ENCODE measurements around the gene EML1.

EML1 gene

DNA sequence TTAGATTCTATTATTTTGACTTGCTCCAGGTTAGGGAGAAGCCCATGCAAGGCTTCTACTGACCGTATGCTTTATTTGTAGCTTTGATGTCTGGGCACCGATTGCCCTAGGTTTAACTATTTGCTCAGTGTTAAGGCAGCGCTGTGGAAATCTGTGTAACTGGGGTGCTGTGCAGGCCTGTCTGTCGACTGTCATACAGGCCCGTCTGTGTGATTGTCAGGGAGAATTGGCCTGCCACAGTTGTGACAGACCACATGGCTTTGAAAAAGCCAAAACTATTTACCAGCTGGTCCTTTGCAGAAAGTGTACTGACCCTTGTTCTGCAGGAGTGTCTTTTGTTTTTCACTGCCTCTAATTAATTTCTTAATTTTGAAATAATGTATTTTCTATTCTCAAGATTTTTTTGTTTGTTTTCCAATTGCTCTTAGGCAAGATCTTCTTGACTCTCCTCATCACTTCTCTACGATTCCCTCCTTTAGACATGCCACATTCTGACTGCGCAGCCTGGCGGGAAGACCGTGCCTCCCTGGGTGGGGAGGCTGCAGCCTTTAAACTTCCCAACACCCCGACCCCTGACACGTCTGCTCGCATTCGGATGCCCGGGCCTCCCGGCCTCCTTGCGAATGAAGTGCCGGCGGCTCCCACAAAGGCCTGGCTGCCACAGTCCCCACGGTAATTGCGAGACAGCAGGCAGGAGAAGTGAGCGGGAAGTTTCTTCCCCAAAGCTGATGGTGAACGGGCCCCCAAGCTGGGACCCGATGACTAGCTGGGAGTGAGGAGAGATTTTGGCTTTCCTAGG lies 173.0 kb downstream of the EML1 start:
- no peak for DNase-seq (ENCODE audit: low read depth, low spot score)

DNA sequence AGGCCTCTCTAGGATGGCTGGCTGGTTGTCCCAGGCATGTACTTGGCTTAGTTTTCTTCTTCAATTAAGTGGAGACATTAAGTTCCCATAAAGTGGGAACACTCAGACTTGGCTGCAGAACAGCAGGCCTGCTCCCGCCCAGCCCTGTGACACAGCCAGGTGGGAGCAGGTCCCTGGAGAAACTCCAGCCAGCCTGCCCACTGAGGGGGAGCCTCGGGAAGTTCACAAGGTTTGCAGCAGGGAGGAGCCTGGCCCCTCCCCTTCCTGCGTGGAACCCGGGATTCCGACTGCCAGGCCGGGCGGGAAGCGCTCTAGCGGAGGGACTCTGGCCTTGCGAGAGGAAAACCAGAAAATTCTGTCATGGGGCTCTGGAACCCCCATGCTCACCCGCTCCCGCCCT lies 173.7 kb downstream of the EML1 start:
- no peak for DNase-seq (ENCODE audit: low read depth, low spot score)

DNA sequence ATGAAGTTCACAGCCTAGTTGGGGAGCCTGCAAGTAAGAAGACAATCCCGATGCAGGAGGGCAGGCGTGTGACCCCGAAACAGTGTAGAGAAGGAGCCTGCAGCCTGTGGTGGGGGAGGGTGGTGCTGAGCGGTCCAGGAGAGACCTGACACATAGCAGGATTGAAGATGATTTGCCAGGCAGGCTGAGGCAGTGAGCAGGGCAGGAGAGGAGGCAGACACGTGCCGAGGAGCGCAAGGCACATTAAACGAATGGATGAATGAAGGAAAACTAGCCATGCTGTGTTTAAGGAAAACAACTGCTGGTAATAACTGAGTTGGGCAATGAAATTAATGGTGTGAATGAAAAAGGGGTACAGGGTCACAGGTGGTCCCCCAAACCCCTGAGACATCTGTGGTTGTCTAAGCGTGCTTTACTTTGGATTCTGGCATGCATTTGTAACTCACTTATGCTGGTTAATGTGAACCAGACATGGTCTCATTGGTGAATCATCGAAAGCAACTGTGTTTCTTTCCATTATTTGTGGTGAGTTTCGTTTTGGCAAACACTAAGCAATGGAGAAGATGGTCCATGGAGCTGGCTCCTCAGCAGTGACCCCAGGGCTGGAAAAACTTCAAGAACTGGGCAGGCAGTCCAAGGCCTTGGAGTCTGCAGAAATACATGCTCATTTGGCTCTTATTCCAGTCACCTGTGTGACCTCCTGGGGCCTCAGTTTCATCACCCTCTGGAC lies 175.1 kb downstream of the EML1 start:
- no peak for DNase-seq (ENCODE audit: low read depth, low spot score)

DNA sequence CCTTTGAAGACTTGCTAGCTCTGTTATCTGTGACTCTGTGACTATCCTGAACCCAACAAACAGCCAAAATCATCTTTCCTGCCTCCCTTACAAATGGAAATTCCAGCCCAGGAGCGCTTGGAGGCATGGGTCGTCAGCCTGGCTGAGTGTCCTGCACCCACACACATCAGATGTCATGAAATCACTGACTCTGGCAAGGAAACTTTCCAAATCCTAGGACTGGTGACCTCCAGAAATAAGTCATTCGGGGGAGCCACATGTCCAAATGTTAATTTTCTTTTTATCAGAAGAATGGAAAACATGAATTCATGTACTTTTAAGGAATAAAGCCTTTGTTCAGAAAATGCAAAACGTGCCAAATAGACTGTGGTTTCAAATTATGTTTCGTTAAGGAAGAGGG lies 175.7 kb downstream of the EML1 start:
- DNase-seq (ENCODE audit: low read depth, low spot score), result no peak

DNA sequence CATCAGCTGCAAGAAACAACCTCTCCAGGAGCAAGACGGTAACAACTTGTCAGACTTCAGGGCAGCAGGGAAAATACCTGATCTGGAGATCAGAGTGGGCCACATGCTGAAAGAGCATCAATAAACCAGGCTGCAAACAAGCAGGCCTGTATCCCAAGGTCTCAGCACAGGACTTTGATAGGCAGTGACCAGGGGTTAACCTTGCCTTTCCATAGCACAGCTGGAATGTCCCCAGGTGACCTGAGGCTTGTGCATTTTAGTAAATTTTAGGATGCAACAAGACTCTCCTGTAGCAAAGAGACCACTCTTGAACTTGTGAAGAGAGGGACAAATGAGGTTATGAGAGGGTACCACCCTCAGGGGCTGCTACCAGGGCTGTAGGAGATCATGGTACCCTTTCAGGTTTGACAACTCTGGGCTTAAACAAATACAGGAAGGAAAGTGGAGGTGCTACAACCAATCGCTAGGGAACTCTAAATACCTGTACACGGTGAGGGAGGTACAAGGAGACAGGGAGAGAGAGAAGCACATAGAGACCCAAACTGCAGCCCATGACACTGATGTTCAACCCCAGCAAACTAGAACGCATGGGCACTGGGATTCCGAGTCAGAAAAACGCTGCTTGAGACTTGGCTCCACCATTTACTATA lies 176.6 kb downstream of the EML1 start:
- no peak for DNase-seq (ENCODE audit: low read depth, low spot score)

DNA sequence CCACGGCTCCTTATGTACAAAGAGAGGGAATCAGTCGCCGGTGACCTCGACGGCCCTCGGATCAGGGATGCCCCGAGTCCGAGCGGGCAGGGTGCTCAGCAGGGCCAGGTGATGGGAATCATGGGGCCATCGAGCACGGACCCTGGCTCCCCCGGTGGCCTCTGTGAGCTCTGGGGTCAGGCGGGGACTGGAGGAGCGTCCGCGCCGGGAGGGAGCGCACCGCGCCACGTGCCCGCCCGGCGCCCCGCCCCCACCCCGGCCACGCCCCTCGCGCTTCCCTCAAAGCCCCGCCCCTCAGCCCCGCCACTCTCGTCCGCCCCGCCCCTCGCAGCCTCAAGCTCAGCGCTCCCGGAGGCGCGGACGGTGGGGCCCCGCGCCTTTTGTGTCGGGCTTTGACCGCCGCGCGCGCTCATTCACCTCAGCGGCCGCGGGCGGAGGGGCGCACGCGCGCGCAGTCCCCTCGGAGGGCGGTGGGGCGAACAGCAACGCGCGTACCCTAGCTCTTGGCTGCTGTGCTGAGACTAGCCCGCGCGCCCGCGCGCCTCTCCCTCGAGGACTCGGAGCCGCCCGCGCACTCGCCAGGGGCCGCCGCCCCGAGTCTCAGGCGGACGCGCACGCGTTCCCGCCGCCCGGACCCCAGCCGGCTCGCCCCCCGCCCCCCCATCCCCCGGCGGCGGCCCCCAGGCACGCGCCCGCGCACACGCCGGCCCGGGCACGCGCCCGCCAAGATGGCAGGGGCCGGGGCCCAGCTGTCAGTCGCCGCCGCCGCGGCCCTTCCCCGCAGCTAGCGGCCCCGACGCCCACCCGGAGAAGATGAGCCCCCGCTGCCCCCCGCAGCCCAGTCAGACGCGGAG lies 178.1 kb downstream of the EML1 start:
- DNase-seq (ENCODE audit: low read depth, low spot score), result peak; percentile 61

DNA sequence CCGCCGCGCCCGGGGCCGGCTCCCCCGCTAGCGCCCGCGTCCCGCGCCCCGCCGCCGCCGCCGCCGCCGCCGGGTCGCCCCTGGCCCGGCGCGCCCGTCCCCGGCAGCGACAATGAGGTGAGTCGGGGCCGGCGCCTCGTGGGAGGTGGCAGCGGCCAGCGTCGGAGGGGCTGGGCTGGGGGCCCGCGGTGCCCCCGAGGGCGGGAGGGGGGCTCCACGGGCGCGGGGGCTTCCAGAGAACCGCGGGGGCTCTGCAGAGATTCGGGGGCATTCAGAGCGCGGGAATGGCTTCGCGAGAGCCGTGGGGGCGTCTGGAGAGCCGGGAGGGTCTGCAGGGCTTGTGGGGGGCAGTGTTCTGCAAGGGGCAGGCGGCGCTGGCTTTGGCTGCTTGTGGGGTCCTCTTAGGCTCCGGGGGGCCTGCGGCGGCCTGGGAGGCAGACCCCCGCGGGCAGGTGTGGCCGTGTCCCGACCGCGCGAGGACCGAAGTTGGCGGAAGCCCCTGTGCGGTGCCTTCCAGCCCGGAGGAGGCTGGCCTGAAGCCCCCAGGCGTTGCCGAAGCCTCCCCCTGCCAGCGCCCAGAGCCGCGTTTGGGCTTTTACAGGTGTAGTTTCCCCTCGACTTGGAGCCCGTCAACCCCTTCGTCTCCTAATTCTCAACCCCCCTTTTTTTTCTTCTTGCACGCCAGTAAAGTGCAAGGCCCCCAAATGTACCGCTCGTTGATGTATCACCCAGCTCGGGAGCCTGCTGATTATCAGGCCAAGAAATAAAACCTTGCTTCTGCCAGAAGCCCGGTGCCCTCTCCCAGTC lies 178.9 kb downstream of the EML1 start:
- DNase-seq (ENCODE audit: low read depth, low spot score), result no peak

DNA sequence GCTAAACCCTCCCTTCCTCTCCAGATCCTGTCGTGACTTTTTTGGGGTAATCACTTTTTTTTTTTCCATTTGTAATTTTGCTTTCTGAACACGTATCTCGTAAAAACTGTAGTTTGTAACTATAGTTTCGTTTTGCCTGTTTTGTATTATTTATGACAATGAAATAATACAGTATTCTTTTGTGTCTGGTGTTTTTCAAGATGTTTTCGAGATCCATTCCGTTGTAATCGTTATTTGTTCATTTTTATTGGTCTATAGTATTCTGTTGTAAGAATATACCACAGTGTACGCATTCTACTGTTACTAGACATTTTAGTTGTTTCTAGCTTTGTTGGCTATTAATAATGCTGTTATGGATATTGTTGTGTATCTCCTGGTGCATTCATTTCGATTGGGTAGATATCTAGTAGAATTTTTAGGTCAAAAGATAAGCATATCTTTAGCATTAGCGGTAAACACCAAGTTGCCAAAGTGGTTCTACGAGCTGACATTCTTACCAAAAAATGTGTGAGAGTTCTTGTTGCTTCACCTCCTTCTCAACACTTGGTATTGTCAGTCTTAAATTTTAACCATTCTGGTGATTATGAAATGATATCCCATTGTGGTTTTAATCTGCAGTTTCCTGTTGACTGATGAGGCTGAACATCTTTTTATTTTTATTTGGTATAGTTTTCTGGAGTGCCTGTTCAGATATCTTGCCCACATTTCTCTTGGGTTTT lies 179.7 kb downstream of the EML1 start:
- DNase-seq (ENCODE audit: low read depth, low spot score), result no peak

DNA sequence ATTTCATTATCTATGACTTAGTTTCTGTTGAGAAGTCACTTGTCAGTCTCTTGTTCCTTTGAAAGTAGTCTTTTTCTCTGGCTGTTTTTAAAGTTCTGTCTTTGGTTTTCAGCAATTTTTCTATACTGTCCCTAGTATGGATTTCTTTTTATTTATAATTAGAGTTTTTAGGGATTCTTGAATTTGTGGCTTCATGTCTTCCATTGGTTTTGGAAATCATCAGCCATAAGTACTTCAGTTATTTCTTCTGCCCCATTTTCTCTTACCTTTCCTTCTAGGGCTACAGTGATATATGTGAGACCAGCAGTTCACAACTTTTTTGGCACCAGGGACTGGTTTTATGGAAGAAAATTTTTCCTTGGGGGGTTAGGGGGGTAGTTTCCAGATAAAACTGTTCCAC lies 182.0 kb downstream of the EML1 start:
- no peak for DNase-seq (ENCODE audit: low read depth, low spot score)

DNA sequence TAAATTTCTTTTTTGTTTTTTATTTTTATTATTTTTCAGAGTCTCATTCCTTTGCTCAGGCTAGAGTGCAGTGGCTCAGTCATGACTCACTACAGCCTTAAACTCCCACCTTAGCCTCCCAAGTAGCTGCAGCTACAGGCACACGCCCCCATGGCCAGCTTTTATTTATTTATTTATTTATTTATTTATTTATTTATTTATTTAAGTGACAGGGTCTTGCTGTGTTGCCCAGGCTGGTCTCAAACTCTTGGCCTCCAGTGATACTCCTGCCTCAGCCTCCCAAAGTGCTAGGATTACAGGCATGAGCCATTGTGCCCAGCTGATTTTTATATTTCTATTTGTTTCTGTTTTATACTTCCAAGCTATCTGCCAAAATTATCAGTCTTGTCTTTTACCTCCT lies 182.8 kb downstream of the EML1 start:
- no peak for DNase-seq (ENCODE audit: low read depth, low spot score)

DNA sequence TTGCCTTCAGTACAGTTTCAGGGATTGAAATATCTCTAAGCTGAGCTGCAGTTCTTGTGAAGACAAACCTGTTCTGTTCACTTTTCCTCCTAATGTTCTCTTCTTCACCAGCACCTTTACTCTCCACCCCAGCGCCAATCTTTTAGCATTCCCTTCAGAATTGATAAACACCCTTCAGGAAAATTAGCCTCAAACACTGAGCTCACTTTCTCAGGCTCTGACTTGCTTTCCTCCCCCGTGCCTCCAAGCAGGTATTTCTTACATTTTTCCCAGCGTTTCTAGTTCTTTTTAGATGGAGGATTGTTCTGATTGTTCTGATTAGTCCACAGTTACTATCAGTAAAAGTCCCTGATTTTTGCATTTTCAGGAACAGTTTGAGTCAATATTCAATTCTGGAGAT lies 183.5 kb downstream of the EML1 start:
- DNase-seq (ENCODE audit: low read depth, low spot score), result no peak

DNA sequence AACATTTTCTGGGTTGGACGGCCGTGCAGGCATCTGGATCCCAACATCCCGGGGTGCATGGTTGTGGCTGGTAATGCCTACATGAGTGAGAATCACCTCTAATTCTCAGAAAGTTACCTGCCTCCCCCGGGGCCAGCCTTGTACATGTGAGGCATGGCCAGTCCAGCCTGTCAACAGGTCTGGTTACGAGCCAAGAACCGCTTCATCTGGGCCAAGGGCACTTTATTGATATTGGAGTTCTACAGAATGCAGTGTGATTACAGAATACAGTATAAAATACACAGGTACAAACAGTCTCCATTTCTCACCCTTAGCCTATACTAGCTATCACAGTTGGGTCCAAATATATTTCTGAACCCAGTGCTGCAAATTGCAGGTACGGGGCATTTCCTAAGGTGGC lies 187.1 kb downstream of the EML1 start:
- DNase-seq (ENCODE audit: low read depth, low spot score), result no peak

DNA sequence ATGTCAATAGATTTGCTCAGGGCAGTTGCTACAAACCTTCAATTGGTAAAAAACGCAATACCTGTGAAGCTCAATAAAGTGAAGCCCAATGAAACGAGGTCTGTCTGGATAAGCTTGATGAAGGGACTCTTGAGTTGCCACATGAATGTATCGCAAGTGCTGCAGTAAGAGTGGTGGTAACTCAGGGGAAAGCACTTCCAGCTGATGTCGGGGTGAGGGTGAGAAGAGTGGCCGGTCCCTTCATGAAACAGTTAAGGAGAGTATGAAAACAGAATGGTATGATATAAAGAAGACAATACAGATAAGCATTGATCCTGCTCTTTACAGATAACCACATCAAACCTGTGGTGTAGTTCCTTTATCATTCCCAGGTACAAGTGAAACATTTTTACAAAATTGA lies 188.6 kb downstream of the EML1 start:
- no peak for DNase-seq (ENCODE audit: low read depth, low spot score)

DNA sequence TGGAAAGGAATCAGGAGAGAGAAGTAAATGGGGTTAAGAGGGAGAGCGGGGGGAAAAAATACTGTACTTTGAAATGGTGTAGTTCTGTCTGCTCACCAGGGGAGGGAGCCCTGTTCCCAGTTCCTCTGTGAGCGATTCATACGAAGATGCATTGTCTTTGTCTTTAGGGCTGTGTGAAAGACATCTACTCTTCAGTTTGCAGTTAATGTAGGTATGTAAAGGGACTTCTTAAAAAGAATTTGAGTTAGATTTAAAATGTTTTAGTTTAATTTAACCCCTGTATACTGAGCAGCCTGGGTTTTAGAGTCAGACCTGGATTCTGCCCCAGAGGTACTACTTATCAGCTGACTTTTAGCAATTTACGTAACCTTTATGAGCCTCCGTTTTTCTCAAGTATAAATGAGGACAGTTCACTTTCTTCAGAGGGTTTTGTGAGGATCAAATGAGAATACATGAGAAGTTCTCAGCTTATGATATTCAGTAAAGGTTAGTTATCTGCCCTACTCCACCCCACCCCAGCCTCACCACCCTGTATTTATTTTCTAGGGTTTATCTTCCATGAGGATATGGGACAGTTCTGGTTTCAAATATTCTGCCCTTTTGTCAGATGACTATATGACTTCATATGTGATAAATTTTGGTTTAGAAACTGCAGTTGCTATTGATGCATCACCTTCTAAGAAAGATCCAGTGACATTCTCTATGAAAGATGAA lies 189.5 kb downstream of the EML1 start:
- DNase-seq (ENCODE audit: low read depth, low spot score), result peak; percentile 35

DNA sequence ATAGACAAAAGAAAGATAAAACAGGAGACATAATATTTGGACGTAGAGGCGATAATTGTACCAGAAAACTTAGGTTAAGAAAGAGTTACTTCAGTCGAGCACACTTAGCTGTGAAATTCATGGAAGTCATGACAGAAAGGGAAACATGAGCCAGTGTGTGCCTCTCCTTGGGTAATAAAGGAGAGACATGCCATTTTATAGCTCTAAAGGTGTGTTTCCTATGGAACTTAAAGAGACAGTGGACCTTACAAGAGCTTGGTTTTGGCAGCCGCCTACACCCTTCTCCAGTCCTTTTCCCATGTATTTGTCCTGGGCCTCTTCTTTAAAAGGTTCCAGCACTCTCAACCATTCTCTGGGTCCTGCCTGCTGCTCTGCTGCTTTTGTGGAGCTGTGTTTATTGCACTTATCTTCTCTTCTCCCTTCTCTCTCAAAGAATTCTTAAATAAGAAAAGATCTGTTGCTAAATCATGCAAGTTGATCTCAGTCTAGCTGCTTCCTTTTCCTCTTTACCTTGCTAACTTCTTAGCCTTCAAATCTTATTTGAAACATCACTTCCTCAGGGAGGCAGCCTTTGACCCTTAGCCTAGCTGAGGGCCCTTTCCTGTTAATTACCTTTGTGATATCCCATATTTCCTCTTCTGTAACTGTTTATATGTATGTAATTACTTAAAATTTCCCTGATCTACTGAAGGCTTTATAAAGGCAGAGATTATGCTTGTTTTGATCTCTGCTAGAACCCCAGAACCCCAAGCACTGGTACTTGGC lies 190.2 kb downstream of the EML1 start:
- DNase-seq (ENCODE audit: low read depth, low spot score), result no peak

DNA sequence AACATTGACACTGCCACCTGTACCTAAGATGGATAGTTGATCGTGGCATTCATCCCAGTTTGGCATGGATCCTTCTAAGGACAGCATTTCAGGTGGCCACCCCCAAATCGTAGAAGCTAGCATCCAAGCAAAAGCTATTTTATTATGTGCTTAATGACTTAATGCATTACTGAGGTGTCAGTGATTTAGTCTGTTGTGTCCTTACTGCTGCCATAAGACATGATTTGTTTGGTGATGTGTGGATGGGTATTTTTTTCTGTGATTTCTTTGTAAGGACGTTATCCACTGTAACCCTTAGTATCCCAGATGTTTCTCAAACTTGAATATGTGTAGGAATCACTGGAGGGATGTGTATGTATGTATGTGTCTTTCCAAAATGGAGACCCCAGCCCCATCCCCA lies 190.8 kb downstream of the EML1 start:
- DNase-seq (ENCODE audit: low read depth, low spot score), result no peak

DNA sequence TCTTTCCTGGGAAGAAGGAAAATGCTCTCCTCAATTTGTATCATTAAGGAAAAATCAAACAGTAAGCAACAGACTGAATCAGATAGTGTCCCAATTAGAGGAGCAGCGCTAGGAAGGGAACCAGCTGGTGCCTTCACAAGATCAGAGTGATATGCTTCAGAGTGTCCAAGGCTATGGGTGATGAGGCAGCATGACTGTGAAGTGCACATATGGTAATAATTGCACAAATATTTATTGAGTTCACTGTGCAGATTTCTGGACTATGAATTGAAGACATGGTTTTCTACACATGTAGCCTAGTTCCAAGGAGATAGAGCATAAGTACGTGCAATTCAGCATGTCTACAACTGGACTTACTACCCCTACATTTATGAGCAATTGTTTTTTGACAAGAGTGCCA lies 193.2 kb downstream of the EML1 start:
- DNase-seq (ENCODE audit: low read depth, low spot score), result no peak

DNA sequence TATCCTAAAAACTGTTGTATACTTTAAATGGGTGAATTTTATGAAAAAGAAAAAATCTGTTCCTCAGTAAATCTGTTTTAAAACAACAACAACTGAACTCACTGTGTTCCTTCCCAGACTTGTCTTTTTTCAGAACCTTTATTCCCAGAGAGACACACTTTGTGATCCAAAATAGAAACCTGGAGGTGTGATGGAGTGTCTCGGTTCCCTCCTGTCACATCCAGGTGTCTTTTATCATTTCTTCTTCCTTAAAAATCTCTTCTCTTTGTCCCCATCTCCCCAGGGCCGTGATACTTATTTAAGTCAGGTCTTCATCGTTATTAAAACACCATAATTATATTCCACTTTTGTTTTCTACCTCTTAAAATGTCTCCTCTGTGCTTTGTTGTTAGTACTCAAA lies 195.8 kb downstream of the EML1 start:
- no peak for DNase-seq (ENCODE audit: low read depth, low spot score)

Measured in iPS DF 19.7 (cell line).